Mucosa of descending colon (tissue), 3 donors: Measurements from ENCODE around the gene MAN1B1. TPM values are rescaled to one million over a fixed set of nuclear protein-coding genes. Genes with fewer than 3 reads are reported as not detected.

Source experiments
- ATAC-seq: fragments of 200-7000 bp; cut with Tn5 transposase; one replicate; pipeline ENCODE4 v1.9.1; 2020; ENCODE audit warnings: mild to moderate bottlenecking, moderate library complexity
- DNase-seq, 3 donors: peaks; one replicate each; pipeline ENCODE4 v3.0.0-alpha.2; 2020
- H3K36me3 ChIP-seq: fragments of 200-600 bp; one replicate; pipeline ENCODE4 v1.8.0; 2021; ENCODE audit warnings: low read depth, mild to moderate bottlenecking
- H3K4me1 ChIP-seq: fragments of 200-600 bp; one replicate; pipeline ENCODE4 v1.8.0; 2021; ENCODE audit warnings: low read depth, mild to moderate bottlenecking
- H3K4me3 ChIP-seq: fragments of 200-600 bp; one replicate; pipeline ENCODE4 v1.8.0; 2021; ENCODE audit warnings: mild to moderate bottlenecking
- H3K9me3 ChIP-seq: fragments of 200-600 bp; one replicate; pipeline ENCODE4 v1.8.0; 2021; ENCODE audit warnings: mild to moderate bottlenecking
- CTCF ChIP-seq: fragments of 200-600 bp; IDR thresholded peaks from one replicate; pipeline ENCODE4 v1.8.0; 2022; ENCODE audit warnings: antibody characterized with exemption, mild to moderate bottlenecking
- intact Hi-C, 2 donors: fragments of 100-400 bp; cut with DNase I in 1 of 2; cut with micrococcal nuclease in 1 of 2; formaldehyde crosslinking; loops; one replicate each; pipeline versions ENCODE4 v1.11.0 to v1.11.1; 2022; cut with DNase I, micrococcal nuclease
- total RNA-seq, 3 donors: library from RNA; stranded (reverse); fragmentation: NEBNext Ultra II Directional in 2 of 3; extraction: Animal tissue kit (Norgen Biotek cat#: 25700) in 2 of 3; gene quantifications; one replicate each; pipeline versions ENCODE4 v1.2.1 to v1.2.4, GENCODE V29; 2021 to 2023
- donor health status: DM: no; HTN: no; CAD: no; lungs with moderate emphysema.
- donor health status: DM: no; HTN: no; CAD: no.
- donor health status: DM: no; HTN: yes; CAD: no.

The MAN1B1 gene
- total RNA-seq, 3 donors from 2014 or later: 36.1 to 55.4 (median 52.7) TPM

DNA sequence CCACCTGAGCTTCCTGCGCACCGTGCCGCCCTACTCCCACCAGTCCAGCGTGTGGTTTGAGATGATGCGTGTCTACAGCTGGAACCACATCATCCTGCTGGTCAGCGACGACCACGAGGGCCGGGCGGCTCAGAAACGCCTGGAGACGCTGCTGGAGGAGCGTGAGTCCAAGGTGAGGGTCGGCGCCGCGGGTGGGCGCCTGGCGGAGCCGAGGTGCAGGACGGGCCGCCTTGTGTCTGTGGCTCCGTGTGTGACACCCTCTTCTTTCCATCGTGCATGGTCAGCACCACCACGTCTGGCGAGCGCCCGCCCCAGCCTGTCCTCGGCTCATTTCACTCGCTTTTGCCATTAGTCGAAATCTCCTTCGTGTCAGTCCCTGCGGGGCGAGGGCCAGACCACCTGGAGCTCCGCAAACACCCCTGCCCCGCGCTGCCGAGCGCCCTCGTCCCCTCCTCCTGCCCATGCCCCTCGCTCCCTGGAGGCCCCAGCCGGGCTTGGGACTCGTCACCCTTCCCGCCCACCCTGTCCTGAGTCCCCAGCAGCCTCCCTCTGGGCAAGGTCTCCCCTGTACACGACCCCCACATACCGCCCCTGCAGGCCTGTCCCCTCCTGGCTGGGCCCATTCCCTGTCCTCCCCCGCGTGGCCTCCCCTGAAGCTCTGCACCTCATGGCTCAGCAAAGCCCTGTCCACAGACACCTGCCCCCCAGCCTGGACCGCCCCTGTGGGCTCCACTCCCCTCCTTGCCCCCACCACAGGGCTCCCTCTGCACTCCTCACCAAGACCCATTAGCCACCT, 59.1 kb downstream of the MAN1B1 start:
- ATAC-seq (no peak), DNase-seq (peak in 1 of 3 donors; percentile 19)
- Histone ChIP-seq H3K4me1 (no peaks in the 10 kb centered on the region), H3K36me3 (no peaks in the 10 kb centered on the region), H3K9me3 (no peaks in the 10 kb centered on the region), H3K4me3 (no peak overlapping the region)
- TF ChIP-seq CTCF: no peak
- intact Hi-C loops: no loop called here

DNA sequence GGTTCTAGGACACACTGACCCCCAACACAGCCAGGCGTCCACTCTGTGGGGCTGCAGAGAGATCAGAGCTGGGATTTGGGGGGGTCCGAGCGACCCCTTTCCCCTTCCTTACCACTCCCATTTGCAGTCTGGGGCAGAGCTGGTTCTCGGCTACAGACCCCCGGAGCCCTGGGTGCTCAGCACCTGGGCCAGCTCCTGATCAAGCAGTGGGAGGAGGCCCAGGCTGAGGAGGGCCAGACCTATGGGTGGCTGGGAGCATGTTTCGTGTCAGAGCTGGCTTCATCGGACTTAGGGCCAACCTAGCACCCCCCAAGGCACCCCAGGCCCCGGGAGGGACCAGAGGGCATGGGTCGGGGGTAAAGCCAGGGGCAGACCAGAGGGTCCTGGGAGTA, 59.7 kb downstream of the MAN1B1 start:
- no peak for TF ChIP-seq CTCF
- Histone ChIP-seq H3K4me1 (no peaks in the 10 kb centered on the region), H3K36me3 (no peaks in the 10 kb centered on the region), H3K4me3 (no peak overlapping the region), H3K9me3 (no peaks in the 10 kb centered on the region)
- intact Hi-C loops: no loop called here
- ATAC-seq (no peak), DNase-seq (peak in 1 of 3 donors; percentile 19)

GRCh38 chr9:137147091-137147792, 60.5 kb downstream of the MAN1B1 start:
- no peaks in the 10 kb centered on the region for H3K4me1 ChIP-seq
- no peaks in the 10 kb centered on the region for H3K9me3 ChIP-seq
- no peak for ATAC-seq
- H3K4me3 ChIP-seq: no peak overlapping the region
- DNase-seq: no peak
- intact Hi-C loops: no loop called here
- no peak for TF ChIP-seq CTCF
- H3K36me3 ChIP-seq: no peaks in the 10 kb centered on the region

DNA sequence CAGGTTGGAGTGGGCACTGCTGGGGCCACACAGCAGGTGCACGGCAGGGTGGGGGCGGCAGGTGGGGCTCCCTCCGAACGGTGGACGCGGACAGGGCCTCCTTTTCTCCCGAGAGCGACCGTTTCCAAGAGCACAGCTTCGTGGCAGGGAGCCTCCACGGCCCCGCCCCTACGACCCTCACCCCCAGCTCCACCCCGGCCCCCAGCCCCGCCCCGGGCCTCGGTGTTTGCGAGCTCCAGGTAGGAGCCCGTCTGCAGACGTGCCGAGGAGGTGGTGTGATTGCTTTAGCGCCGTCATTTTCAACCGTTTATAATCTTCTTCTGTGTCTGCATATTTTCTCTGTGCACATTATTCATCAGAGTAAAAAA, 61.0 kb downstream of the MAN1B1 start:
- intact Hi-C loops: no loop called here
- H3K4me3 ChIP-seq: no peak overlapping the region
- ATAC-seq (no peak), DNase-seq (no peak)
- TF ChIP-seq CTCF: no peak
- H3K9me3 ChIP-seq: no peaks in the 10 kb centered on the region
- no peaks in the 10 kb centered on the region for H3K4me1 ChIP-seq
- H3K36me3 ChIP-seq: no peaks in the 10 kb centered on the region

DNA sequence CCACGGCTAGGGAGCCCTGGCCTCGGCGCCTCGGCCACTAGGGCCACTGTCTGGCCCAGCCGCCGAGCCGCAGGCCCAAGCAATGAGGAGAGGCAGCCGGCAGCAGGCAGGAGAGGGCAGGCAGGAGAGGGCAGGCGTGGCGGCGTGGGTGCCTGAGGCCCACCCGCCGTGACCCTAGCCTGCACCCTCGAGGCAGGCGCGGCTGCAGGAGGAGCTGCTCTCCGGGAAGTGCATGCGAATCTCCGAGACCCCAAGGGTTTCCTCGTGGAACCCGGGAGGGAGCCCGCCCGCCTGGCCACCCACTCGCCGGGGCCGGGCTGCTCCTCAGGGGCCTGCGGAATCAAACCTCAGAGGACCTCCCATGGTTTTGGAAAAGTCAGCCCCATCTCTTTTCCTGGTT, 61.5 kb downstream of the MAN1B1 start:
- TF ChIP-seq CTCF: no peak
- H3K4me1 ChIP-seq: no peaks in the 10 kb centered on the region
- H3K36me3 ChIP-seq: no peaks in the 10 kb centered on the region
- no peak for ATAC-seq
- H3K4me3 ChIP-seq: no peak overlapping the region
- intact Hi-C loops: no loop called here
- DNase-seq: peak in 1 of 3 donors; percentile 19
- no peaks in the 10 kb centered on the region for H3K9me3 ChIP-seq
